Measurements from ENCODE around the gene LMO2. TPM values are rescaled to one million over a fixed set of nuclear protein-coding genes. Genes with fewer than 3 reads are reported as not detected.

Gene LMO2
- total and polyA plus RNA-seq, 2 donors (not counting 1 experiment from before 2014, with no cell fraction given) = 6.2 to 10.7 TPM

- ATAC-seq (ENCODE audit: low read depth) (no peak), DNase-seq (no peak)
- H4K20me1 ChIP-seq (ENCODE audit: control insufficient read depth, insufficient read depth, low read length, poor library complexity, severe bottlenecking) = no peaks in the 10 kb centered on the region
- Mint-ChIP-seq H3K27ac (no peak overlapping the region), H3K9me3 (ENCODE audit: insufficient read depth) (no peaks in the 10 kb centered on the region), H3K4me1 (no peaks in the 10 kb centered on the region), H3K4me3 (no peak overlapping the region), H3K27me3 (peaks cover 12% of the 10 kb centered on the region)
- no peaks in the 10 kb centered on the region for H3K79me2 ChIP-seq (ENCODE audit: control insufficient read depth, insufficient read depth, low read length)
- H3K4me3 ChIP-seq (ENCODE audit: control extremely low read depth in 1 of 5, extremely low read depth in 1 of 5, insufficient read depth in 1 of 5, low read depth in 2 of 5, low read length in 4 of 5) = no peak overlapping the region
- TF ChIP-seq CTCF (IDR thresholded peaks at IDR 0.05) (no peak), EZH2 (IDR thresholded peaks at IDR 0.05; ENCODE audit: borderline replicate concordance, insufficient read depth, low read depth, low read length, poor library complexity, severe bottlenecking) (no peak)
- ChIA-PET POLR2A (no interaction called here), CTCF (interaction anchor here (2.7 kb wide), 1 partner anchor 124 kb away, joined by 7 read pairs; no protein-coding TSS in a partner anchor)
- no peak overlapping the region for H3K27ac ChIP-seq (ENCODE audit: low read length in 2 of 2)
- no peak overlapping the region for H3K4me2 ChIP-seq (replicated peaks; ENCODE audit: low read depth, low read length, poor library complexity, severe bottlenecking)
- H3K9ac ChIP-seq (ENCODE audit: low read length) = no peak overlapping the region
- H3K9me3 ChIP-seq (ENCODE audit: control extremely low read depth in 1 of 3, control insufficient read depth in 2 of 3, insufficient read depth in 1 of 3, low read length in 2 of 3) = no peaks in the 10 kb centered on the region
- H3K36me3 ChIP-seq (replicated peaks in 1 of 2; ENCODE audit: control extremely low read depth in 1 of 2, control insufficient read depth in 1 of 2, extremely low read depth in 1 of 2, insufficient read depth in 2 of 2, low read length in 1 of 2) = no peaks in the 10 kb centered on the region
- H3K27me3 ChIP-seq (replicated peaks in 1 of 4; ENCODE audit: control extremely low read depth in 1 of 4, control insufficient read depth in 3 of 4, insufficient read depth in 4 of 4, low read length in 3 of 4) = no peaks in the 10 kb centered on the region
- H3K4me1 ChIP-seq (ENCODE audit: control insufficient read depth in 2 of 2, insufficient read depth in 2 of 2, low read length in 2 of 2) = no peaks in the 10 kb centered on the region
- no CpG with 5 or more reads among the region's 1 CpG for WGBS (ENCODE audit: insufficient coverage)
- H2AFZ ChIP-seq (ENCODE audit: insufficient read depth, low read depth, low read length, poor library complexity, severe bottlenecking) = no peak overlapping the region
- intact Hi-C loops (cut with micrococcal nuclease) = no loop called here
Observed at GRCh38 chr11:33847251-33847650, 44.6 kb downstream of the LMO2 start.

- Histone ChIP-seq H3K4me2 (replicated peaks; ENCODE audit: low read depth, low read length, poor library complexity, severe bottlenecking) (no peak overlapping the region), H4K20me1 (ENCODE audit: control insufficient read depth, insufficient read depth, low read length, poor library complexity, severe bottlenecking) (no peaks in the 10 kb centered on the region), H3K36me3 (replicated peaks in 1 of 2; ENCODE audit: control extremely low read depth in 1 of 2, control insufficient read depth in 1 of 2, extremely low read depth in 1 of 2, insufficient read depth in 2 of 2, low read length in 1 of 2) (no peaks in the 10 kb centered on the region), H2AFZ (ENCODE audit: insufficient read depth, low read depth, low read length, poor library complexity, severe bottlenecking) (no peak overlapping the region), H3K27ac (ENCODE audit: low read length in 2 of 2) (no peak overlapping the region), H3K9ac (ENCODE audit: low read length) (no peak overlapping the region), H3K79me2 (ENCODE audit: control insufficient read depth, insufficient read depth, low read length) (no peaks in the 10 kb centered on the region), H3K27me3 (replicated peaks in 1 of 4; ENCODE audit: control extremely low read depth in 1 of 4, control insufficient read depth in 3 of 4, insufficient read depth in 4 of 4, low read length in 3 of 4) (peaks cover 0 to 4% (median 2%) of the 10 kb centered on the region in 4 experiments), H3K9me3 (ENCODE audit: control extremely low read depth in 1 of 3, control insufficient read depth in 2 of 3, insufficient read depth in 1 of 3, low read length in 2 of 3) (no peaks in the 10 kb centered on the region), H3K4me3 (ENCODE audit: control extremely low read depth in 1 of 5, extremely low read depth in 1 of 5, insufficient read depth in 1 of 5, low read depth in 2 of 5, low read length in 4 of 5) (no peak overlapping the region), H3K4me1 (ENCODE audit: control insufficient read depth in 2 of 2, insufficient read depth in 2 of 2, low read length in 2 of 2) (no peaks in the 10 kb centered on the region)
- ChIA-PET POLR2A (no interaction called here), CTCF (interaction anchor here (0.8 to 1.8 kb wide), 2 partner anchors 127 to 330 kb away, joined by 3 to 6 read pairs; no protein-coding TSS in a partner anchor)
- no peaks in the 10 kb centered on the region for H3K9me3 Mint-ChIP-seq (ENCODE audit: insufficient read depth)
- no peak for ATAC-seq (ENCODE audit: low read depth)
- intact Hi-C loops (cut with micrococcal nuclease) = no loop called here
- no peak overlapping the region for H3K27ac Mint-ChIP-seq
- WGBS (ENCODE audit: insufficient coverage) = 92% methylated on average over 5 of the region's 6 CpGs
- H3K27me3 Mint-ChIP-seq = peaks cover 15% of the 10 kb centered on the region
- no peak overlapping the region for H3K4me3 Mint-ChIP-seq
- DNase-seq = no peak
- no peaks in the 10 kb centered on the region for H3K4me1 Mint-ChIP-seq
- TF ChIP-seq EZH2 (IDR thresholded peaks at IDR 0.05; ENCODE audit: borderline replicate concordance, insufficient read depth, low read depth, low read length, poor library complexity, severe bottlenecking) (no peak), CTCF (IDR thresholded peaks at IDR 0.05) (no peak)
Observed at GRCh38 chr11:33844236-33844635, 47.6 kb downstream of the LMO2 start.
